HepG2 (cell line): ENCODE measurements around the gene MARK2. TPM values are rescaled to one million over a fixed set of nuclear protein-coding genes. Genes with fewer than 3 reads are reported as not detected.

Experiments
- ATAC-seq: fragments of 200-7000 bp; cut with Tn5 transposase; 3 replicates; pipeline ENCODE4 v1.9.1; 2020; ENCODE audit warnings: mild to moderate bottlenecking, moderate library complexity
- BruUV-seq: library from RNA; stranded (reverse); fragments of 400-500 nt; replicated peaks from 2 replicates; lab custom pipeline; 2021; lab: Mats Ljungman, UMichigan
- CTCF ChIA-PET: fragments of 300-600 bp; formaldehyde crosslinking; extraction: SDS; loops from one replicate; lab custom pipeline; 2021; ENCODE audit warnings: low total read pairs, inconsistent platforms, low intra/inter-chr PET ratio; lab: Yijun Ruan, JAX
- POLR2A ChIA-PET: fragments of 350-600 bp; sonication (Branson Sonifier 250); formaldehyde crosslinking; loops from one replicate; lab custom pipeline; 2020; ENCODE audit warnings: antibody characterized with exemption, inconsistent platforms; lab: Yijun Ruan, JAX
- DNase-seq: peaks from one replicate; pipeline ENCODE4 v3.0.0-alpha.2; 2015; ENCODE audit warnings: low spot score
- FAIRE-seq: peaks from 3 replicates; lab custom pipeline; 2011; peaks lifted over from hg19 to GRCh38; lab: Jason Lieb, UNC
- H2AFZ ChIP-seq: one replicate; pipeline ENCODE4 v1.6.1; 2011; ENCODE audit warnings: low read length, inconsistent platforms
- H3K27ac ChIP-seq: fragments of 300-600 bp; 3 replicates; pipeline ENCODE4 v1.8.0; 2011; ENCODE audit warnings: mixed run types, mild to moderate bottlenecking, mixed read lengths, low read length, inconsistent platforms; ENCODE audit not compliant: insufficient read depth; ENCODE audit errors: extremely low read length
- H3K27me3 ChIP-seq, 2 experiments: fragments of 200-600 bp in 1 of 2; 2 replicates in 1 of 2; 3 replicates in 1 of 2; pipeline versions ENCODE4 v1.6.0 to v1.8.0; 2011; ENCODE audit warnings: low read length in 2 of 2, mild to moderate bottlenecking in 2 of 2, moderate library complexity in 2 of 2, inconsistent platforms in 1 of 2; ENCODE audit not compliant: insufficient read depth in 2 of 2, control insufficient read depth in 1 of 2
- H3K36me3 ChIP-seq, 2 experiments: fragments of 200-600 bp in 1 of 2; replicated peaks in 1 of 2; 2 replicates in 1 of 2; 3 replicates in 1 of 2; pipeline versions ENCODE4 v1.5.1 to v1.8.0; 2011; ENCODE audit warnings: low read length in 2 of 2, inconsistent platforms in 1 of 2; ENCODE audit not compliant: insufficient read depth in 2 of 2, control insufficient read depth in 1 of 2
- H3K4me1 ChIP-seq: 2 replicates; pipeline ENCODE4 v1.5.1; 2012; ENCODE audit warnings: low read length, inconsistent platforms; ENCODE audit not compliant: insufficient read depth
- H3K4me2 ChIP-seq: 2 replicates; pipeline ENCODE4 v1.6.0; 2011; ENCODE audit warnings: low read depth, low read length, inconsistent platforms
- H3K4me3 ChIP-seq, 3 experiments: fragments of 200-600 bp in 1 of 3; sonication (generic), shearing (Covaris generic) in 1 of 3; replicated peaks in 1 of 3; 2 replicates each; pipeline ENCODE4 v1.5.1; 2011 to 2016; ENCODE audit warnings: low read length in 3 of 3, inconsistent platforms in 2 of 3, low read depth in 2 of 3, mild to moderate bottlenecking in 2 of 3, control low read depth in 1 of 3, mixed read lengths in 1 of 3; ENCODE audit not compliant: insufficient read depth in 1 of 3
- H3K79me2 ChIP-seq: one replicate; pipeline ENCODE4 v1.6.1; 2011; ENCODE audit warnings: low read length, inconsistent platforms; ENCODE audit not compliant: insufficient read depth
- H3K9ac ChIP-seq: 2 replicates; pipeline ENCODE4 v1.6.0; 2011; ENCODE audit warnings: mild to moderate bottlenecking, low read depth, low read length, inconsistent platforms; ENCODE audit not compliant: insufficient read depth
- H3K9me3 ChIP-seq: 2 replicates; pipeline ENCODE4 v1.5.1; 2012; ENCODE audit warnings: mild to moderate bottlenecking, low read length
- H4K20me1 ChIP-seq: 2 replicates; pipeline ENCODE4 v1.6.0; 2011; ENCODE audit warnings: inconsistent platforms, mild to moderate bottlenecking, low read length, moderate library complexity; ENCODE audit not compliant: insufficient read depth
- GZF1 ChIP-seq: sonication (generic); formaldehyde crosslinking; IDR thresholded peaks from 2 replicates; pipeline ENCODE4 v1.5.1; 2020; ENCODE audit warnings: mild to moderate bottlenecking, missing genetic modification reagents
- MAF1 ChIP-seq: sonication (generic); formaldehyde crosslinking; IDR thresholded peaks from 2 replicates; pipeline ENCODE4 v1.5.0; 2020; ENCODE audit warnings: missing genetic modification reagents, borderline replicate concordance
- MAFG ChIP-seq: sonication (generic); formaldehyde crosslinking; IDR thresholded peaks from 2 replicates; pipeline ENCODE4 v1.5.1; 2020; ENCODE audit warnings: mild to moderate bottlenecking, missing genetic modification reagents
- MAZ ChIP-seq, 2 experiments: sonication (generic) in 1 of 2; formaldehyde crosslinking in 1 of 2; IDR thresholded peaks; 2 replicates each; pipeline versions ENCODE4 v1.5.0 to v1.6.1; 2012 to 2020; ENCODE audit warnings: low read depth in 2 of 2, mild to moderate bottlenecking in 2 of 2, borderline replicate concordance in 1 of 2, improper control_type of control experiment in 1 of 2, low read length in 1 of 2, missing genetic modification reagents in 1 of 2, moderate library complexity in 1 of 2
- NCOA1 ChIP-seq: sonication (generic); formaldehyde crosslinking; IDR thresholded peaks from 2 replicates; pipeline ENCODE4 v1.9.0; 2021; ENCODE audit warnings: missing genetic modification reagents
- NFRKB ChIP-seq: fragments of 450-650 bp; IDR thresholded peaks from 2 replicates; pipeline ENCODE4 v1.6.1; 2017
- ZNF230 ChIP-seq: sonication (generic); formaldehyde crosslinking; IDR thresholded peaks from 2 replicates; pipeline ENCODE4 v1.4.0; 2020; ENCODE audit warnings: mild to moderate bottlenecking, missing genetic modification reagents
- ZNF329 ChIP-seq: sonication (generic); formaldehyde crosslinking; IDR thresholded peaks from 2 replicates; pipeline ENCODE4 v1.9.0; 2021; ENCODE audit warnings: low read depth, mild to moderate bottlenecking, missing genetic modification reagents
- ZNF576 ChIP-seq: sonication (generic); formaldehyde crosslinking; IDR thresholded peaks from 2 replicates; pipeline ENCODE4 v1.4.0; 2020; ENCODE audit warnings: mild to moderate bottlenecking, missing genetic modification reagents
- ZNF780A ChIP-seq: sonication (generic); formaldehyde crosslinking; IDR thresholded peaks from 2 replicates; pipeline ENCODE4 v1.8.0; 2022; ENCODE audit warnings: mild to moderate bottlenecking, missing genetic modification reagents, moderate library complexity
- ZNF792 ChIP-seq: IDR thresholded peaks from 2 replicates; pipeline ENCODE4 v1.6.1; 2016
- ZNF816 ChIP-seq: sonication (generic); formaldehyde crosslinking; IDR thresholded peaks from 2 replicates; pipeline ENCODE4 v1.8.0; 2022; ENCODE audit warnings: missing genetic modification reagents, mild to moderate bottlenecking, borderline replicate concordance
- ZNF878 ChIP-seq: sonication (generic); formaldehyde crosslinking; IDR thresholded peaks from 2 replicates; pipeline ENCODE4 v1.8.1; 2023; ENCODE audit warnings: mild to moderate bottlenecking, missing genetic modification reagents, moderate library complexity
- WGBS: methylation state at CpG from one replicate; pipeline ENCODE4 v1.1.6; 2017; ENCODE audit warnings: low lambda C conversion rate; 5-methylcytosine and 5-hydroxymethylcytosine counted together
- in situ Hi-C: cut with HindIII; loops from 2 replicates; pipeline ENCODE4 v1.10.0; 2017; ENCODE audit warnings: low pct_unique_long_range_greater_than_20kb; ENCODE audit not compliant: extremely low pct_ligation_motif_present
- intact Hi-C: fragments of 100-400 bp; cut with micrococcal nuclease; formaldehyde crosslinking; loops from one replicate; pipeline ENCODE4 v1.10.0; 2022; ENCODE audit not compliant: unreplicated experiment
- polyA plus RNA-seq, 8 experiments: library from polyadenylated mRNA; depleted of rRNA in 3 of 8; stranded (reverse) in 7 of 8; unstranded in 1 of 8; fragments of >200 nt; fragmentation: Illumina TruSeq in 4 of 8; extraction: Trizol in 4 of 8; gene quantifications; 2 replicates each; pipeline versions ENCODE4 v1.2.1 to v1.2.3, GENCODE V29; 2011 to 2016; ENCODE audit warnings: low read depth in 4 of 8, missing spikeins in 1 of 8, mixed read lengths in 1 of 8; ENCODE audit not compliant: insufficient read depth in 1 of 8
- total RNA-seq, 5 experiments: library from RNA; depleted of rRNA; stranded (reverse); fragments of >200 nt; fragmentation: Illumina TruSeq; extraction: Trizol; gene quantifications; 2 replicates each; pipeline ENCODE4 v1.2.3, GENCODE V29; 2016; ENCODE audit warnings: low read depth in 1 of 5

Gene MARK2
- total and polyA plus RNA-seq, 2 of the 13 experiments (the other 11 are each of a cell fraction or from before 2014, with no cell fraction given): 13.5 to 13.9 TPM

GRCh38 chr11:63853476-63853875, 14.6 kb downstream of the MARK2 start:
- CTCF ChIA-PET: no interaction called here
- peaks cover 0 to 1% of the 10 kb centered on the region in 2 experiments; a peak in 2 of 5 replicates for H3K36me3 ChIP-seq

GRCh38 chr11:63854696-63855095, 15.8 kb downstream of the MARK2 start:
- no peaks in the 10 kb centered on the region for H3K9me3 ChIP-seq
- in situ Hi-C loops (no loop called here), intact Hi-C loops (no loop called here)
- H3K27ac ChIP-seq: no peak overlapping the region
- H3K79me2 ChIP-seq: peaks cover 31% of the 10 kb centered on the region
- H3K9ac ChIP-seq: no peak overlapping the region
- no peaks in the 10 kb centered on the region for H3K27me3 ChIP-seq
- H3K4me1 ChIP-seq: peaks cover 55% of the 10 kb centered on the region
- H3K4me3 ChIP-seq: no peak overlapping the region
- H3K36me3 ChIP-seq: no peaks in the 10 kb centered on the region; a peak in 1 of 5 replicates
- ChIA-PET POLR2A (no interaction called here), CTCF (no interaction called here)
- WGBS: 100% methylated on average over 4 of the region's 4 CpGs
- DNase-seq: no peak
- no peak for TF ChIP-seq ZNF780A (CRISPR knock-in tag)
- TF ChIP-seq NFRKB: no peak
- TF ChIP-seq ZNF230 (CRISPR knock-in tag): no peak
- H3K4me2 ChIP-seq: no peak overlapping the region
- H2AFZ ChIP-seq: no peak overlapping the region
- no peak for FAIRE-seq
- H4K20me1 ChIP-seq: no peaks in the 10 kb centered on the region
- no TSS peak for BruUV-seq
- no peak for ATAC-seq

More at GRCh38 chr11:63853476-63853875, 14.6 kb downstream of the MARK2 start:
- Histone ChIP-seq H2AFZ (no peak overlapping the region), H3K9me3 (no peaks in the 10 kb centered on the region), H3K9ac (no peak overlapping the region), H4K20me1 (no peaks in the 10 kb centered on the region), H3K4me3 (no peak overlapping the region), H3K27me3 (no peaks in the 10 kb centered on the region), H3K27ac (no peak overlapping the region), H3K4me1 (peaks cover 43% of the 10 kb centered on the region), H3K4me2 (no peak overlapping the region), H3K79me2 (peaks cover 38% of the 10 kb centered on the region)
- intact Hi-C loops (no loop called here), in situ Hi-C loops (no loop called here)
- DNase-seq: no peak
- TF ChIP-seq ZNF576 (no peak), ZNF329 (CRISPR knock-in tag) (no peak), NCOA1 (CRISPR knock-in tag) (no peak), ZNF878 (CRISPR knock-in tag) (no peak), ZNF816 (no peak), MAF1 (CRISPR knock-in tag) (no peak), ZNF792 (CRISPR knock-in tag) (no peak), MAFG (CRISPR knock-in tag) (no peak), MAZ (IDR thresholded peaks at IDR 0.05; ENCODE audit: borderline replicate concordance, low read depth, low read length) (no peak), MAZ (CRISPR knock-in tag; IDR thresholded peaks at IDR 0.05; ENCODE audit: low read depth) (no peak), GZF1 (CRISPR knock-in tag) (no peak)
- 97% methylated on average over 3 of the region's 3 CpGs for WGBS
- POLR2A ChIA-PET: interaction anchor here (0.6 to 0.8 kb wide), 2 partner anchors 15 to 56 kb away, joined by 3 read pairs; partner anchors contain the start of gene MARK2
- BruUV-seq: no TSS peak
- FAIRE-seq: no peak
- no peak for ATAC-seq
